KMS-11 (cell line): ENCODE measurements around the gene PRSS57.
"Not testable (repeated sequence)": the region's sequence is repeated elsewhere in the genome, so short reads cannot be mapped to it uniquely, and the experiment has no call there.

Source experiments
- H2AFZ ChIP-seq: fragments of 200-600 bp; sonication (generic); 2 replicates; pipeline ENCODE4 v1.6.1; 2016; ENCODE audit warnings: antibody characterized with exemption, mixed run types, low read depth
- H3K27ac ChIP-seq: fragments of 200-600 bp; sonication (generic); 2 replicates; pipeline ENCODE4 v1.6.1; 2016; ENCODE audit warnings: mild to moderate bottlenecking, mixed run types
- H3K27me3 ChIP-seq: fragments of 200-600 bp; sonication (generic); 2 replicates; pipeline ENCODE4 v1.6.1; 2017; ENCODE audit warnings: mild to moderate bottlenecking, low read depth, mixed run types, moderate library complexity; ENCODE audit not compliant: insufficient read depth
- H3K36me3 ChIP-seq: fragments of 200-600 bp; sonication (generic); 2 replicates; pipeline ENCODE4 v1.6.1; 2017; ENCODE audit warnings: mild to moderate bottlenecking, mixed run types; ENCODE audit not compliant: insufficient read depth
- H3K4me1 ChIP-seq: fragments of 200-600 bp; sonication (generic); 2 replicates; pipeline ENCODE4 v1.6.1; 2016; ENCODE audit warnings: mild to moderate bottlenecking, low read depth, mixed run types; ENCODE audit not compliant: poor library complexity, severe bottlenecking
- H3K4me2 ChIP-seq: fragments of 200-600 bp; sonication (generic); 2 replicates; pipeline ENCODE4 v1.7.0; 2016; ENCODE audit warnings: mild to moderate bottlenecking, mixed run types
- H3K4me3 ChIP-seq: fragments of 200-600 bp; sonication (generic); IDR thresholded peaks from 2 replicates; pipeline ENCODE4 v1.6.1; 2017; ENCODE audit warnings: low read depth, low read length, mixed read lengths; ENCODE audit not compliant: insufficient read depth
- H3K79me2 ChIP-seq: fragments of 200-600 bp; sonication (generic); 2 replicates; pipeline ENCODE4 v1.6.1; 2016; ENCODE audit warnings: low read depth, mixed run types; ENCODE audit not compliant: insufficient read depth
- H3K9ac ChIP-seq: fragments of 200-600 bp; sonication (generic); 2 replicates; pipeline ENCODE4 v1.6.1; 2016; ENCODE audit warnings: mild to moderate bottlenecking, mixed run types
- H4K20me1 ChIP-seq: fragments of 200-600 bp; sonication (generic); 2 replicates; pipeline ENCODE4 v1.6.1; 2016; ENCODE audit warnings: mild to moderate bottlenecking, mixed run types; ENCODE audit not compliant: insufficient read depth
- TF ChIP-seq, protein P1 (sequence below): fragments of 200-600 bp; sonication (generic); conservative IDR thresholded peaks from 2 replicates; pipeline ENCODE4 v1.6.1; 2017; ENCODE audit warnings: low read depth, mild to moderate bottlenecking, antibody characterized with exemption, low read length, moderate library complexity, mixed read lengths

Gene PRSS57

DNA sequence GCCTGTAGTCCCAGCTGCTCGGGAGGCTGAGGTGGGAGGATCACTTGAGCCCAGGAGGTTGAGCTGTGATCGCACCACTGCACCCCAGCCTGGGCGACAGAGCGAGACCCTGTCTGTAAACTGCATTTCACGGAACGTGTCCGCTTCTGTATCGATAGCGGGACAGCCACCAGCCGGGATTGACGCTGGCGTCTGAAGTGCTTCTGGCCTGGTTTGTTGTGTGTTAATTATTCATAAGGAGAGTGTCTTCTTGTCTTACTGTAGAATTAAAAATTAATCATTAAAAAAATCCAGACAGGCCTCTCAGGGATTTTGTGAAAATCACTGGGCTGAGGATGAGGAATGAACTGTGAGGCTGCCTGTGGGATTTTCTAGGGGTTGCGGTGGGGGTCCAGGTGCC lies 39.5 kb upstream of the PRSS57 start:
- H2AFZ ChIP-seq: no peak overlapping the region
- H3K27ac ChIP-seq: no peak overlapping the region
- TF ChIP-seq, protein P1, sequence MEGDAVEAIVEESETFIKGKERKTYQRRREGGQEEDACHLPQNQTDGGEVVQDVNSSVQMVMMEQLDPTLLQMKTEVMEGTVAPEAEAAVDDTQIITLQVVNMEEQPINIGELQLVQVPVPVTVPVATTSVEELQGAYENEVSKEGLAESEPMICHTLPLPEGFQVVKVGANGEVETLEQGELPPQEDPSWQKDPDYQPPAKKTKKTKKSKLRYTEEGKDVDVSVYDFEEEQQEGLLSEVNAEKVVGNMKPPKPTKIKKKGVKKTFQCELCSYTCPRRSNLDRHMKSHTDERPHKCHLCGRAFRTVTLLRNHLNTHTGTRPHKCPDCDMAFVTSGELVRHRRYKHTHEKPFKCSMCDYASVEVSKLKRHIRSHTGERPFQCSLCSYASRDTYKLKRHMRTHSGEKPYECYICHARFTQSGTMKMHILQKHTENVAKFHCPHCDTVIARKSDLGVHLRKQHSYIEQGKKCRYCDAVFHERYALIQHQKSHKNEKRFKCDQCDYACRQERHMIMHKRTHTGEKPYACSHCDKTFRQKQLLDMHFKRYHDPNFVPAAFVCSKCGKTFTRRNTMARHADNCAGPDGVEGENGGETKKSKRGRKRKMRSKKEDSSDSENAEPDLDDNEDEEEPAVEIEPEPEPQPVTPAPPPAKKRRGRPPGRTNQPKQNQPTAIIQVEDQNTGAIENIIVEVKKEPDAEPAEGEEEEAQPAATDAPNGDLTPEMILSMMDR: no peak
- H3K9ac ChIP-seq: no peak overlapping the region
- H3K27me3 ChIP-seq: peaks cover 77% of the 10 kb centered on the region
- H4K20me1 ChIP-seq: no peaks in the 10 kb centered on the region
- no peak overlapping the region for H3K4me2 ChIP-seq
- H3K36me3 ChIP-seq: no peaks in the 10 kb centered on the region
- H3K4me3 ChIP-seq: no peak overlapping the region
- H3K4me1 ChIP-seq: peaks cover 9% of the 10 kb centered on the region
- H3K79me2 ChIP-seq: no peaks in the 10 kb centered on the region

GRCh38 chr19:732148-733069 lies 37.2 kb upstream of the PRSS57 start:
- Histone ChIP-seq H3K27ac (no peak overlapping the region), H3K36me3 (no peaks in the 10 kb centered on the region), H3K4me3 (no peak overlapping the region), H3K27me3 (peaks cover 64% of the 10 kb centered on the region), H4K20me1 (no peaks in the 10 kb centered on the region), H3K9ac (no peak overlapping the region), H2AFZ (no peak overlapping the region), H3K4me2 (no peak overlapping the region), H3K4me1 (peaks cover 9% of the 10 kb centered on the region), H3K79me2 (no peaks in the 10 kb centered on the region)
- TF ChIP-seq, protein P1: no peak

GRCh38 chr19:731000-731399 lies 35.7 kb upstream of the PRSS57 start:
- Histone ChIP-seq H3K27me3 (peaks cover 63% of the 10 kb centered on the region), H3K4me3 (no peak overlapping the region), H3K79me2 (no peaks in the 10 kb centered on the region), H3K9ac (no peak overlapping the region), H3K4me2 (no peak overlapping the region), H4K20me1 (no peaks in the 10 kb centered on the region), H2AFZ (no peak overlapping the region), H3K36me3 (no peaks in the 10 kb centered on the region), H3K27ac (no peak overlapping the region), H3K4me1 (peaks cover 9% of the 10 kb centered on the region)
- TF ChIP-seq, protein P1: no peak

DNA sequence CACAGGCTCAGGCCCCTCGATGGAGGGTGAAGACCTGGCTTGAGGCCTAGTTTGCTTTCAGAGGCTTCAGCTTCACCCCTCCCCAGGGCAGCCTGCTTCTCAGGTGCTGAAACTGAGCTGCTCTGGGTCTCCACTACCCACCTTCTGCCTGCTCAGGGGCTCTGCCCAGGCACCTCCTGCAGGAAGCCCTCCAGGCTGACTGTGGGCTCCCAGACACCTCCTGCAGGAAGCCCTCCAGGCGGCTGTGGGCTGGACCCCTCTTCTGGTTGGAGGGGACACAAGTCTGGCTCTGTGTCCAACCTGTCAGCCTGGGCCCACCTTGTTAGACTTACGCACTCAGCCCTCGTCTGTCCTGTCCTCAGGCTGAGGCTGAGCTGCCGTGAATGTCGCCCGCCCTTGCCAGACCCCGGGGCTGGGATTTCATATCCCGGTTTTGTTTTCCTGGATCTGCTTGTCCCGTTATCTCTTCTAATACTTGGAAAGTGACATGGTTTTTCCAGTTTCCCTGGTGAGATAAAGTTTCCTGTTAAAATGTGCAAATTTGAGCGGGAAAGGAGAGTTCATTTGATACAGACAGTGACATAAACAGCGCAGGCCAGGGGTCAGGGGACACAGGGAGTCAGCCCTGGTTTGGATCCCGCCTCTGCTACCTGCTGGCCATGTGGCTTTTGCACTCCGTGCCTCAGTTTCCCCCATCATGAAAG lies 34.9 kb upstream of the PRSS57 start:
- no peak overlapping the region for H3K4me2 ChIP-seq
- H3K79me2 ChIP-seq: no peaks in the 10 kb centered on the region
- no peak overlapping the region for H2AFZ ChIP-seq
- no peak overlapping the region for H3K27ac ChIP-seq
- no peak overlapping the region for H3K4me3 ChIP-seq
- H3K4me1 ChIP-seq: peaks cover 9% of the 10 kb centered on the region
- TF ChIP-seq, protein P1: no peak
- H3K9ac ChIP-seq: no peak overlapping the region
- H3K36me3 ChIP-seq: no peaks in the 10 kb centered on the region
- no peaks in the 10 kb centered on the region for H4K20me1 ChIP-seq
- peaks cover 72% of the 10 kb centered on the region for H3K27me3 ChIP-seq

DNA sequence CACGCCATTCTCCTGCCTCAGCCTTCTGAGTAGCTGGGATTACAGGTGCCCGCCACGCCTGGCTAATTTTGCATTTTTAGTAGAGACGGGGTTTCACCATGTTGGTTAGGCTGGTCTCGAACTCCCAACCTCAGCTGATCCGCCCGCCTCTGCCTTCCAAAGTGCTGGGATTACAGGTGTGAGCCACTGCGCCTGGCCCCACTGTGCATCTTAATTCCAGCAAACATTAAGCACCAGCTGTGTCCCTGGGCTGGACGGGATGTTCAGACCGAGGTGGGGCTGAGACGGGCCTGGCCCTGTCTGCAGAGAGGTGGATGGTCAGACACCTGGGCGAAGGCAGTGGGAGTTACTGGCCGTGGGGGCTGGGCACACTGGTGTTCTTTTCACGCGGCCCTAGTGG lies 34.3 kb upstream of the PRSS57 start:
- not testable (repeated sequence) for H3K4me1 ChIP-seq, H3K27ac ChIP-seq, H3K79me2 ChIP-seq, H3K9ac ChIP-seq, H2AFZ ChIP-seq, H3K4me3 ChIP-seq, H3K4me2 ChIP-seq, H4K20me1 ChIP-seq, H3K36me3 ChIP-seq
- peaks cover 74% of the 10 kb centered on the region for H3K27me3 ChIP-seq
